NCI-H524 treated with DMSO at 0.1 percent for 48 hours (cell line): ENCODE measurements around the gene RNU6-1.

ENCODE experiments used
- DNase-seq: peaks from one replicate; lab custom pipeline; 2025; lab: John Stamatoyannopoulos, UW

Gene RNU6-1

DNA sequence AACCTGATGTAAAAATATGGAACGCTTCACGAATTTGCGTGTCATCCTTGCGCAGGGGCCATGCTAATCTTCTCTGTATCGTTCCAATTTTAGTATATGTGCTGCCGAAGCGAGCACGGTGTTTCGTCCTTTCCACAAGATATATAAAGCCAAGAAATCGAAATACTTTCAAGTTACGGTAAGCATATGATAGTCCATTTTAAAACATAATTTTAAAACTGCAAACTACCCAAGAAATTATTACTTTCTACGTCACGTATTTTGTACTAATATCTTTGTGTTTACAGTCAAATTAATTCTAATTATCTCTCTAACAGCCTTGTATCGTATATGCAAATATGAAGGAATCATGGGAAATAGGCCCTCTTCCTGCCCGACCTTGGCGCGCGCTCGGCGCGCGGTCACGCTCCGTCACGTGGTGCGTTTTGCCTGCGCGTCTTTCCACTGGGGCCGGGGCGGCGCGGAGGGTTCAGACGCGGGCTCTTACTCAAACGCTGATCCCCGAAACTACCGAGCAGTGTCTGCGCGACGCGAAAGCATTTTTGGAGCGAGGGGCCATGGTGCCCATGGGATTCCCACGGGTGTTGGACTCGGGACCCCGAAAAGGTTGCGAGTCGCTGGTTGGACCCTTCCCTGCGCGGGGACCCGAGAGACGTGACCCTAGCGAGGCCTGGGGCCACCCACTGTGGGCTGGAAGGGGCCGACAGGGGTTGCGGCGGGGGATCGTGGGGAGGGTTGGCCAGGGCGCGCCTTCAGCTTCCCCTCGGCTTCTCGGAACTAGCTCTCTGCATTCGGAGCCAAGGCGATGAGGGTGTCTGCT lies at the start of gene RNU6-1:
TSS of gene RNU6-1 (minus strand) at position 117 of the 820 bp plus-strand sequence.
- DNase-seq: peak; percentile 74

DNA sequence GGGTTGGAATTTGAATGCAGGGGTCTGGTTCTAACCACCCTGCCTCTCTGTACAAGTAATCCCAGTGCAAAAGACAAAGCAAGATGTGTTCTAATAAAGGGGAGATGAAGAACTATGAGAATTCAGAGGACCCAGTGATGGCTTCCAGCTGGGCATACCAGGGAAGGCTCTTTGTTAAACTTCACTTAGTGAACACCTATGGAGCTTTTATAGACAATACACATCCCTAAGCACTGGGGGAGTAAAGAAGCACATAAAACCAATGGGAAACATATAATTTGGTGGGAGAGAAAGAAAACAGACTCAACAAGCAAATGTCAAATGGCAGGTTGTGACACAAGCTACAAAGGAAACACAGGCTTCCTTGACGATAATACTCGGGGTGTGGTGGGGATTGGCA lies 47.9 kb upstream of the RNU6-1 start:
- DNase-seq: no peak

DNA sequence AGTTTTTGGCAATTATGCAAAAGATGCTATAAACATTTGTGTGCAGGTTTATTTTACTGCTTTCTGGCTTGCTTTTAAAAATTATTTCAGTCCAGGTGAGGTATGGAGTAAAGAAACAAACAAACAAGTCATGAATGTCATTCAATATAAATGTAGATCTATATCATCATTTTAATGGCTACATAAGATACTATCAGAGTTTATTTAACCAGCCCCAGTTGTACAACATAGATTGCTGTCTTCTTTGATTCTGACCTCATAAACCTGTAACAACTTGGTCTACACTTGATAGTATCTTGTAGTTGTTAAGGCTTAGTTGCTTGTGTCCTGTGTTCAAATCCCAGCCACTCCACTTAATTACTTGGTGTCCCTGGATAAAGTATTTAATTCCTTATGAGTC lies 46.0 kb upstream of the RNU6-1 start:
- no peak for DNase-seq

DNA sequence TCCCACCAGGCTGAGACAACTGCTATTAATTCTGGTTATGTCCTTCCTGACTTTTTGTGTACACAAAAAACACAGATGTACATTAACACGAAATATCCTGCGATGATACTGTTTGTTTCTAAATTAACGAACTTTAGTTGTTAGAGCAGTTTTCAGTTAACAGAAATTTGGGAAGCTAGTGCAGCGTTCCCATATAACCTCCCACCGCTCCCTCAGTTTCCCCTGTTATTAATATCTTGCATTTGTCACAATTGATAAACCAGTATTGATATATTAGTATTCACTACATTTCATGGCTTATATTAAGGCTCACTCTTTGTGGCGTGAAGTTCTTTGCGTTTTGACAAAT lies 45.3 kb upstream of the RNU6-1 start:
- DNase-seq: no peak

DNA sequence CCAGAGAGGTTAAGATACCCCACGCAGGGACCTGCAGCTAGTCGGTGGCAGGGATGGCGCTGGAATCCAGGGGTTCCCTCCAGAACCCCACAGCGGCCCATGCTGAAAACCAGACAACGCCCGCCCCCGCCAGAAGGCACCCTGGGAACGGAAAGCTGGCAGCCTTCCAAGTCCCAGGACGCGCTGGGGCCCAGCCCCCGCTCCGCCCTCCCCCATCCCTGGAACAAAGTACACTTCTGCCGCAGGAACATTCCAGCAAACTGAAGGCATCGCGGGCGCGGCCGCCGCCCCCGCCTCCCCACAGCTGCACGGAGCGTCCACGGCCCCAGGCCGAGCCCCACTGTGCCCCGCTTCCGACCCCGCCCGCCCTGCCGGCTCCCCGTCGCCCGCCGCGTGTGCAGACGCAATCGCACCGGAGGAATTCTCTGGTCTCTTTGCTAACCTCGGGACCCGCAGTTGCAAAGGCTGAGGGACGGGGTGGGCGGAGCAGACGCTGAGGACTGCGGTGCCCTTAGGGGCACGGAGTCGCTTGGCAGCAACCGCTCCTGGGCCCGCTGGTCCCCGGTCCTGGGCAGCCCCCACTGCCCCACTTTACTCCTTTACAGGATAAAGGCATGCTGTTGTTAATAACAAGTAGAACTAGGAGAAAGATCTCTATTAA lies 44.8 kb upstream of the RNU6-1 start:
- DNase-seq: no peak

DNA sequence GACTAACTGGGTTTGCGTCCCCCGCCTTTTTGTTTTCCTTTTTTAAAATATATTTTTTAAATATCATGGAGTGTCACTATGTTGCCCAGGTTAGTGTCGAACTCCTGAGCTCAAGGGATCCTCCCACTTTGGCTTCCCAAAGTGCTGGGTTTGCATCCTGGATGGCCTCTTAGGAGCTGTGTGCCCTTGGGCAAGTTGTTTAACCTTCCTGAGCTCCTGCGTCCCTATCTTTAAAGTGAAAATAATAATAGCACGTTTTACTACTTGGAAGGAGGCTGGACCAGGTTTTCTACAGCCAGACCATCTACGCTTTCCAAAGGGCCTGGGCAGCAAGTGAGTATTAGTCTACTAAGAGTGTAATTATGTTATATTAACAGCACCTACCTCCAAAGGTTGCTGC lies 44.2 kb upstream of the RNU6-1 start:
- no peak for DNase-seq

DNA sequence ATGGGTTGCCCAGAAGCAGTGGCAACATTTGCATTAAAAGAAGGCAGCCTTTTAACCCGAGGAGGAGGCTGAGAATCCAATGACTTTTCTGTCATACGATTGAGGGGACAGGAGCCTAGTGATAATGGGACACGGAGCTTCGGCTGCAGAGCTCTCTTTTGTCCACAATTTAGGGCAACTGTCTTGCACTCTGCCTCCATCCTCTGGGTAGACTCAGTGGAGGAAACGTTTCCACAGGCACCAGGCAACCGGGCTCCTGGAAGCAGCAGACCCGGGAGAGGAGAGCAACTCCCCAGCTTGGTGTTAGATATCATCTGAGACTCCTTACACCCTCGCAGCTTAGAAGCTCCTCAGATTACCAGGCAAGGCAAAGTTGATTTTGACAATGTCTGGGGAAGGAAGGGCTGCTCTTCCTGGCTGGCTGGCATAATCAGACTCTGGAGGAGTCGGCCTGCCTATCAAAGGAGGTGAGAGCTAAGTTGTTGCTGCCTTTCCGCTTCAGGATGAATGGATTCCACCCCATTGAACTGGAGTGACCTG lies 43.5 kb upstream of the RNU6-1 start:
- DNase-seq: no peak

DNA sequence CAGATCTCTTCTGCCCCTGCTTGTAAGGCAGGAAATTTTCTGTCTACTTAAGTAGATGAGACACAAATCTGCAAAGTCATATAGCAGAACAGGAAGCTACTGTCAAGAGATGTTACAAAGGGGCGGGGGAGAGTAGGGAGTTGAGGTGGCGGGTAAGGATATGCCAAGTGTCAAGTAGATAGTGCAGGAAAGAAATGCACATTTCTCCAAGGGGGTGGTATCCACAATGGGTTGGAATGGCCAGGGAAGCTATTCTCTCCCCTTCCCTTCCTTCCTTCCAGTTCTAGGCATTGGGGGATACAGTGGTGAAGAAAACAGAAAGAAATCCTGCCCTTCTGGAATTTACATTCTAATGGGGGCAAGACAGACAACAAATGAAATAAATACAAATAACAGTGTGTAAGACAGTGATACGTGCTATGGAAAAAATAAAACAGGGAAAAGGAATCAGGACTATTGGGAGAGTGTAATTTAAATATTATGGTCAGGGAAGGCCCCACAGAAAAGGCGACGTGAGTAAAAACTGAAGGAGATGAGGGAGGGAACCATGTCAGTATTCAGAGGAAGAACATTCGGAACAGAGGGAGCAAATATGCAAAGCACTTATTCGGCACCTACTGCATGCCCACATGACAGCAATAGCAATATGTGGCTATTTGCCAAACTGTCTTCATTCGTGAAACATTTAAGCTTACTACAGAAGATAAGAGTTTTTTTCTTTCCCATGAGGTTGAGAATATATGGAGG lies 42.8 kb upstream of the RNU6-1 start:
- DNase-seq: no peak

DNA sequence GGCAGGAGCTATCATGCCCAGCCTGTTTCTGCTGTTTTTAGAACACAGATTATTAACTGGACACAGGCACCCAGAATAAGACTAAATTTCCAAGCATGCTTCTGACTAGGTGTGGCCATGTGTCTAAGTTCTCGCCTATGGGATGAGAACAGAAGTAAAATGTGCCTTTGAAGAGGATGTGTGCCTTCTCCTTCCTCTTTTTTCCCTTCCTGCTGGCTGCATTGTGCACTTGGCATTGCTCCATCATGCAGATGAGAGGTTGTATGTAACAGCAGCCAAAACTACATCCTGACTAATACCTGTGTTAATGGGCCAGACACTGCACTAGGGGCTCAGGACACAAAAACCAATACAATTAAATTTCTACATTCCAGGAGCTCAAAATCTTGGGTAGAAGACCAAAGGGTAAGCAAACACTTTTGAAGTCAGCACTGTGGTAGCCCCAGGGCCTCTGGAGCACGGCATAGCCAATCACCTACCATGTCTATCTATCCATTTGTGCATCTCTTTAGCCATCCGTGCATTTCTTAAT lies 40.9 kb upstream of the RNU6-1 start:
- no peak for DNase-seq

DNA sequence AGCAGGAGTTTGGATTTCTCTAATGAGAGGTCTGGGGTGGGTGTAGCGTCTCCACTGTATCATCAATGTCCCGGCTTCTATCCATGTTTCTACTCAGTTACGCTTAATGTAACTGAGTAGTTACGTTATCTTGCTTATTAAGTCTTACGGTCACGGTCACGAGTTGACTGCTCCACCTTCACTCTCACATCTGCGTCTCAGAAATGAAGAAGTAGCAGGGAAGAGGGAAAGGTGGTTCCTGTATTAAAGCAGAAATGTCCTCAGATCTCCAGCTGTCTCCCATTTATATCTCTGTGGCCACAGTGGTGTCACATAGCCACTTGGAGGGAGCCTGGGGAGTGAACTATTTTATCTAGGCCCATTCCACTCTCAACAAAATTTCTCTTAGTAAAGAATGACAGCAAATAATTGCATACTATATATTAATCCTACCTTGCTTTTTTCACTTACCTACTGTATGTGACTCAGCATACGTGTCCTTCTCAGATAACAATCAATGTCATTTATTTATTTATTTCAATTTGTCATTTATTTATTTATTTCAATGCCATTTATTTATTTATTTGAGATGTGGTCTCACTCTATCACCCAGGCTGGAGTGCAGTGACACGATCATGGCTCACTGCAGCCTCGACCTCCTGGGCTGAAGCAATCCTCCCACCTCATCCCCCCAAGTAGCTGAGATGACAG lies 39.7 kb upstream of the RNU6-1 start:
- no peak for DNase-seq

DNA sequence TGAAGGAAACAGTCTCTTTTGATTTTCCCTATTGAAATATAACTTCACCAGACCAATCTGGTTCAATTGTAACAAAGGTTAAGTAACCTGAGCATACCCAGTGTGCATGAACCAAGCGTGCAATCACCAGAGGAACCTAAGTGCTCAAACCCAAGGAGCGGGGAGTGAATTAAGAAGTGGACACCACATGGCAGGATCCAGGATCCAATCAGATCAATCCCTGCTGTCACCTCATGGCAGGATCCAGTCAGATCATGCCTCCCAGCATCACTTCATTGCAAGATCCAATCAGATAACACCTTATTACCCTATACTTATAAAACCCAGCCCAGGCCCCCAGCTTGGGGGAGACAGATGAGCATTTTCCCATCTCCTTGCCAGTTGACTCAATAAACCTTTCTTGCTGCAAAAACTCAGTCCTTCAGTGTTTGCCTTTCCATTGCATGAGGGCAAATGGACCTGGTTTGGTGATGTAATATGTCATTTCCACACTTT lies 38.9 kb upstream of the RNU6-1 start:
- DNase-seq: no peak

DNA sequence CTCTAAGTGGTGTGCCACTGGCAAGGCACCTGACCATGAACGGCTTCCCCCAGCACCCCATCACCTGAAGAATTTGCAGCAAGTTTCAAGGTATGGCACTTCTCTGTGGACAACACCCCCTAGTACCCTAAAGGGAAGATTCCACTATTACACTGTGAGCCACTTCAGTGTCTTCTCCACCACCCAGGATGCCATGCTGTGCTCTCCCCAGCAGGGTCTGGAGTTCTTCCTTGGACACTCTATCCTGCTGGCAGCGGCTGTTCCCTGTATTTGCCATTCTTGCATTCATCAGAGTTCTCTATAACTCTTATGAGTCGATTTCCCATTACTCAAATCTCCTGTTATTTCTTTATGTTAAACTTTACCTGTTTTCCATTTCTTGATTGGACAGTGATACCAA lies 33.9 kb upstream of the RNU6-1 start:
- no peak for DNase-seq

DNA sequence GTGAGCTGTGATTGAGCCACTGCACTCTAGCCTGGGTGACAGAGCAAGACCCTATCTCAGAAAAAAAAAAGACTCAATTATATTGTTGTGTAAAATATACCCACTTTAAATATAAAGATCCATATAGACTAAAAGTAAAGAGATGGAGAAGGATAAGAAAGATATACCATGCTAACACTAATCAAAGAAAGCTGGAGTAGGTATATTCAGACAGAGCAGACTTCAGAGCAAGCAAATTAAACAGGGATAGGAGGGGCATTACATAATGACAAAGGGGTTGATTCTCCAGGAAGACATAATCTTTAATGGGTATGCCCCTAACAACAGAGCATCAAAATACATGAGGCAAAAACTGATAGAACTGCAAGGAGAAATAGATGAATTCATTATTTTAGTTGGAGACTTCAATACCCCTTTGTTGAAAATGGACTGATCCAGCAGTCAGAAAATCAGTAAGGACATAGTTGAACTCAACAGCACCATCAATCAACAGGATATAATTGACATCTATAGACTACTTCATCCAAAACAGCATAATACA lies 31.1 kb upstream of the RNU6-1 start:
- DNase-seq: no peak

DNA sequence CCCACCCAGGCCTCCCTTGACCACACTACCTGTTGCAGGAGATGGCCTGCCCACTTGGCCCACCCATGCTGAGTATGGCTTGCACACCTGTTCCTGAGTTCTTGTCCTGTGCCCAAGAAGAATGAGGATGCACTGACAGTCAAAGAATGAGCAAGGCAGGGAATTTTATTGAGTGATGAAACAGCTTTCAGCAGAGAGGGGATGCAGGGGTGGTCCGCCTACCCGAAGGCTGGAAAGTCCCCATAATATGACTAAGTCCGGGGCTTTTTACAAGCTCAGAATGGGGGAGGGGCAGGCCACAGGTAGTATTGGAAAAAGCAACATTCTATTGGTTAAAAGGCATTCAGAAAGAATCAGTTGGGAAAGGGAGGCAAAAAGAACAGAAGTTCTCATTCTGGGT lies 29.9 kb upstream of the RNU6-1 start:
- DNase-seq: no peak

DNA sequence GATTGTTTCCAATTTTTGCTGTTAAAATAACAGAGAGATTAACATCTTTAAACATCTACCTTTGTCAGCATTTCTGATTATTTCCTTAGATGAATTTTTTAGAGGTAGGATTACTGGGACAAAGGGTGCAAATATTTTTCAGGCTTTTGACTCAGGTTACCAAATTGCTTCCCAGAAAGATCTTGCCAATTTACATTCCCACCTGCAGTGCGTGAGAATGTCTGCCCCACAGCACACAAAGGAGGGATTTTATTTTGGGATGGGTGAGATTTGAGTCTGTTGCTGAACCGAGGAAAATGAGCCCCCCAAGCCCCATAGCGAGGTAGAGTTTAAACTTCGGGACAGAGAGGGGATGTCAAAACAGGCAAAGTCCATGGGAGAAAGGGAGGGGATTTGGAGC lies 25.9 kb upstream of the RNU6-1 start:
- no peak for DNase-seq

DNA sequence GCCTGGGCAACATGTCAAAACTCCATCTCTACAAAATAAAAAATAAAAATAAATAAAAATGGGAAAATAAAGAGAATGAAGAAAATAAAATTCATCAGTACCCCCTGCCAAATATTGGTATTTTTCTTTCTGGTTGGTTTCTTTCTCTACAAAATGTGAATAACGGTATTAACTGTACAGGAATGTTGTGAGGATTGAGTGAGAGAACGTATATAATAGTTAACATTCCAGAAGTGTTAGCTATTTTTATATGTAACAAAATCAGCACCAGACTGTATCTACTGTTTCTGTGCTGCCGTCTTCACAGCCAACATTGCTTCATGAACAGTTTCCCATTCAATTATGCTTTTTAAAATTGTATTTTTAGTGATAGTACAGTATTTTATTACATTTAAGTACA lies 25.5 kb upstream of the RNU6-1 start:
- DNase-seq: no peak

DNA sequence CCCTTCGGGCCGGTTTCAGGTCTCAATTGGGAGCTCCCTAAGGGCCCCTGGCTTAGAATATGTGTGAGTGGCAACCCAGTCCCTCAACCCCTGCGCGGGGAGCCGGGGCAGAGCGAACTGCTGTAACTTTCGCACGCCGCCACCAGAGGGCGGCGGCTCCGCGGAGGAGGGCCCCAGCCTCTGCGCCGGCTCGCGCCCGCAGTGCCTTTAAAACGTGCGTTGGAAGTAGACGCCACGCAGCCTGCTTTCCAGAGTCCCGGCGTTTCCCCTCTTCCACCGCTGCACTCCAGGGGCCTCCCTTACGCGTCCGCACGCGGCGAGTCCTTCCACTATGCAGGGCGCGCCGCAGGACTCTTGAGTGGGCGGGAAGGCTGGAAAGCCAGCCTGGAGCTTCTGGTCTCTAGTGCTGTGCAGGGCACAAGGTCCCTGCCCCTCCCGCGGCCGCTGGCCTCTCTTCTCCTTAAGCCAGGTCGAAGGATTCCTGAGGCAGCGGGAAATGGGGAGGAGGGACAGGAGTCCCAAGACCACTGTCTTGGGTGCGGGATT lies 23.7 kb upstream of the RNU6-1 start:
- DNase-seq: peak; percentile 38

DNA sequence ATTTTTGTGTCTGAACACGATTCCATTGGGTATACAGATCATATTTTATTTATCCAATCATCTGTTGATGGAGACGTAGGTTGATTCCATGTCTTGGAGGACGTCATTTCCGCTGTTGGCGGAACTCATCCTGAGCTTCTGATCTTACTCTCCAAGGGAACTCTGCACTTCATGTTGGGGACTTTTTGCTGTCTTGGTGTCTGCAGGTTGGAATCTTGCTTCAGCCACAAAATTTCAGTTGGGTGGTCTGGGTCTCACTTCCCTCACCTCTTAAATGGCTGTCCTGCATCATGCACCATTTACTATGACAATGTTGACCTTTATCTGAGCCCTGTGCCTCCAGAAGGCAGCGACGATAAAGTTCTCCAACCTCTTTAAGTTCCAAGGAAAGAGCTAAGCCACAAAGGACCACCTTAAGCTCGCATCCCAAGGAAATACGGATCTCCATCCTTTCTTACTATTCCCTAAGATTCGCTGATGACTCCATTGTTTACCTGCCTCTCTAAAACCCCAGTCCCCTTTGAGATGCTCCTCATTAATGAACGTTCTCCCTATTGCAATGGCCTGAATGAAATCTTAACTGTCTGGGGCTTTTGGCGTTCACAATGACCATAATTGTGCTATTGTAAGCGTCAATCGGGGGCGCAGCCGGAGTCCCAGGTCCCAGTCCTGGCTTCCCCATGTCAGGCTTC lies 23.1 kb upstream of the RNU6-1 start:
- no peak for DNase-seq

DNA sequence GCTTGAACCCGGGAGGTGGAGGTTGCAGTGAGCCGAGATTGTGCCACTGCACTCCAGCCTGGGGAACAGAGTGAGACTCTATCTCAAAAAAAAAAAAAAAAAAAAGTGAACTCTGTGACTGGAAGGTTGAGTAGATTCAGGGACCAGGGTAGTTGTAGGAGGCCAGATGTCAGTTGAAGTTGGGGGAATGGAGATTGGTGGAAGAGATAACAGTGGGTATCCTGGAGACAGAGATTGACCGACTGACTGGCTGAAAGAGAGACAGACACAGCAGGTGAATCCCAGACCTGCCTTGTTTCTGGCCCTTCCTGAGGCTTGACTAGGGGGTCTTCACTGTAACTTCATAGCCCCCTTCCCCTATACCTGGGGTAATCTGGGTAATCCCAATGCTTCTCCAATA lies 22.1 kb upstream of the RNU6-1 start:
- no peak for DNase-seq

DNA sequence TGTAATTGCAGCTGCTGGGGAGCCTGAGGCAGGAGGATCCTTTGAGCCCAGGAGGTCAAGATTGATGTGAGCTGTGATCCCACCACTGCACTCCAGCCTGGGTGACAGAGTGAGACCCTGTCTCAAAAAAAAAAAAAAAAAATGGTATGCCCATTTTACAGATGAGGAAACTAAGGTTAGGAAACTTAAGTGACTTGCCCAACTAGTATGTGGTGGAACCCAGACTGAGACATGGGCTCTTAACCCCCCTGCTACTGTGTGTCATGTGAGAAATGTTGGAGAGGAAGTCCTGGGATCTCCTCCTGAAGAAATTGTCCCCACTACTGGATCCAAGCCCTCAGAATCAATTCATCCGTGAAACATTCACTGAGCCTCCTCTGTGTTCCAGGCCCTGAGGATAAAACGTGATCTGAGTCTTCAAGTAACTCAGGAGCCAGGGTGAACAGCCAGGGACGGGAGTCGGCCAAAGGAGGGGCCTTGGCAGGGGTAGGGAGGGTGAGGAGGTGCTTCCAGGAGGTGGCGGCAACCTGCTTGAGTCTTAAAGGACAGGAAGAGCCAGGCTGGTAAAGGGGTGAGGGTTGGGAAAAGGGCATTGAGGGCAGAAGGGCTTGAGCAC lies 19.6 kb upstream of the RNU6-1 start:
- no peak for DNase-seq
